Keratinocyte (primary cell): ENCODE data around the gene CDKAL1. TPM values are rescaled to one million over a fixed set of nuclear protein-coding genes. Genes with fewer than 3 reads are reported as not detected.

Experiments used
- DNase-seq: peaks from one replicate; pipeline ENCODE4 v3.0.0-alpha.2; 2011; ENCODE audit warnings: low read depth, missing footprints, low spot score
- FAIRE-seq: peaks from 2 replicates; lab custom pipeline; 2011; peaks lifted over from hg19 to GRCh38; lab: Jason Lieb, UNC
- H2AFZ ChIP-seq: 2 replicates; pipeline ENCODE4 v1.6.0; 2012; ENCODE audit warnings: low read length, control low read depth, inconsistent platforms; ENCODE audit not compliant: control insufficient read depth
- H3K27ac ChIP-seq: 2 replicates; pipeline ENCODE4 v1.5.1; 2011; ENCODE audit warnings: low read length; ENCODE audit not compliant: control insufficient read depth, insufficient read depth
- H3K27me3 ChIP-seq: 3 replicates; pipeline ENCODE4 v1.6.0; 2011; ENCODE audit warnings: low read length; ENCODE audit not compliant: control insufficient read depth, insufficient read depth; ENCODE audit errors: extremely low read depth
- H3K36me3 ChIP-seq, 2 experiments: 2 replicates in 1 of 2; 3 replicates in 1 of 2; pipeline ENCODE4 v1.5.1; 2011; ENCODE audit warnings: low read length in 2 of 2, mild to moderate bottlenecking in 1 of 2; ENCODE audit not compliant: control insufficient read depth in 2 of 2, insufficient read depth in 2 of 2; ENCODE audit errors: extremely low read depth in 1 of 2
- H3K4me1 ChIP-seq: 3 replicates; pipeline ENCODE4 v1.5.1; 2011; ENCODE audit warnings: low read length; ENCODE audit not compliant: control insufficient read depth, insufficient read depth; ENCODE audit errors: extremely low read depth
- H3K4me2 ChIP-seq: 3 replicates; pipeline ENCODE4 v1.6.0; 2011; ENCODE audit warnings: low read depth, low read length; ENCODE audit not compliant: control insufficient read depth, insufficient read depth; ENCODE audit errors: extremely low read depth
- H3K4me3 ChIP-seq, 3 experiments: fragments of 200-600 bp in 1 of 3; sonication (generic) in 1 of 3; 2 replicates in 2 of 3; 3 replicates in 1 of 3; pipeline ENCODE4 v1.5.1; 2011 to 2016; ENCODE audit warnings: low read length in 3 of 3, mild to moderate bottlenecking in 3 of 3, control low read depth in 2 of 3, inconsistent platforms in 1 of 3, low read depth in 1 of 3, mixed read lengths in 1 of 3, mixed run types in 1 of 3, moderate library complexity in 1 of 3; ENCODE audit not compliant: control insufficient read depth in 2 of 3, insufficient read depth in 2 of 3; ENCODE audit errors: extremely low read depth in 1 of 3
- H3K79me2 ChIP-seq: 2 replicates; pipeline ENCODE4 v1.6.0; 2012; ENCODE audit warnings: low read length; ENCODE audit not compliant: control insufficient read depth, insufficient read depth
- H3K9ac ChIP-seq: 3 replicates; pipeline ENCODE4 v1.6.0; 2011; ENCODE audit warnings: low read length; ENCODE audit not compliant: control insufficient read depth, insufficient read depth; ENCODE audit errors: extremely low read depth
- H3K9me1 ChIP-seq: 3 replicates; pipeline ENCODE4 v1.6.0; 2011; ENCODE audit warnings: low read length; ENCODE audit not compliant: control insufficient read depth, insufficient read depth; ENCODE audit errors: extremely low read depth
- H3K9me3 ChIP-seq: 2 replicates; pipeline ENCODE4 v1.5.1; 2012; ENCODE audit warnings: low read depth, low read length; ENCODE audit not compliant: control insufficient read depth
- H4K20me1 ChIP-seq: 3 replicates; pipeline ENCODE4 v1.6.0; 2011; ENCODE audit warnings: low read length; ENCODE audit not compliant: control insufficient read depth, insufficient read depth; ENCODE audit errors: extremely low read depth
- CTCF ChIP-seq, 3 experiments: IDR thresholded peaks in 1 of 3; conservative IDR thresholded peaks in 1 of 3; optimal IDR thresholded peaks in 1 of 3; 2 replicates in 2 of 3; 3 replicates in 1 of 3; pipeline versions ENCODE3 to v1.5.1; 2011; ENCODE audit warnings: low read length in 3 of 3, mild to moderate bottlenecking in 3 of 3, moderate library complexity in 2 of 3, control low read depth in 1 of 3, inconsistent platforms in 1 of 3; ENCODE audit not compliant: insufficient read depth in 2 of 3; ENCODE audit errors: extremely low read depth in 1 of 3
- EZH2 ChIP-seq: IDR thresholded peaks from one replicate; pipeline ENCODE4 v1.6.1; 2012; ENCODE audit warnings: inconsistent platforms, mild to moderate bottlenecking, low read length, moderate library complexity
- dilution Hi-C: fragments of 300-500 bp; cut with MboI; formaldehyde crosslinking; loops from one replicate; pipeline ENCODE4 v1.7.0; 2020; ENCODE audit warnings: low sequenced_read_pairs; ENCODE audit not compliant: extremely low pct_ligation_motif_present
- polyA plus RNA-seq, 5 experiments: library from polyadenylated mRNA; depleted of rRNA in 3 of 5; stranded (reverse) in 3 of 5; stranded (forward) in 1 of 5; unstranded in 1 of 5; fragments of >200 nt; gene quantifications; 1 replicate in 1 of 5; 2 replicates in 3 of 5; 3 replicates in 1 of 5; pipeline versions ENCODE4 v1.2.1 to v1.2.3, GENCODE V29; 2011 to 2012; ENCODE audit warnings: missing spikeins in 2 of 5, low read depth in 1 of 5, low replicate concordance in 1 of 5

Gene CDKAL1
- polyA plus RNA-seq, 1 donor (not counting 4 experiments of a cell fraction or from before 2014, with no cell fraction given), result 5.6 TPM

- Histone ChIP-seq H3K9me1 (no peaks in the 10 kb centered on the region), H3K4me3 (no peak overlapping the region), H3K9me3 (no peaks in the 10 kb centered on the region), H3K4me1 (peaks cover 5% of the 10 kb centered on the region), H3K36me3 (no peaks in the 10 kb centered on the region), H4K20me1 (no peaks in the 10 kb centered on the region), H2AFZ (no peak overlapping the region), H3K27ac (no peak overlapping the region), H3K9ac (no peak overlapping the region), H3K79me2 (no peaks in the 10 kb centered on the region), H3K27me3 (no peaks in the 10 kb centered on the region), H3K4me2 (no peak overlapping the region)
- TF ChIP-seq EZH2 (no peak), CTCF (optimal IDR thresholded peaks at IDR 0.05 in 1 of 3, IDR thresholded peaks at IDR 0.05 in 1 of 3, conservative IDR thresholded peaks at IDR 0.05 in 1 of 3; ENCODE audit: extremely low read depth in 1 of 3, insufficient read depth in 2 of 3, low read length in 3 of 3) (no peak)
- dilution Hi-C loops, result no loop called here
- no peak for DNase-seq
- FAIRE-seq, result no peak
Measured at GRCh38 chr6:20746805-20747558, 212.7 kb downstream of the CDKAL1 start.

GRCh38 chr6:20747991-20748390 lies 213.7 kb downstream of the CDKAL1 start:
- dilution Hi-C loops, result no loop called here

More at GRCh38 chr6:20747991-20748390, 213.7 kb downstream of the CDKAL1 start:
- DNase-seq (no peak), FAIRE-seq (no peak)
- Histone ChIP-seq H3K4me1 (peaks cover 5% of the 10 kb centered on the region), H4K20me1 (no peaks in the 10 kb centered on the region), H3K9me3 (no peaks in the 10 kb centered on the region), H3K27ac (no peak overlapping the region), H3K79me2 (no peaks in the 10 kb centered on the region), H3K27me3 (no peaks in the 10 kb centered on the region), H3K36me3 (no peaks in the 10 kb centered on the region), H3K9me1 (no peaks in the 10 kb centered on the region), H3K4me2 (no peak overlapping the region), H2AFZ (no peak overlapping the region), H3K4me3 (no peak overlapping the region), H3K9ac (no peak overlapping the region)
- TF ChIP-seq CTCF (optimal IDR thresholded peaks at IDR 0.05 in 1 of 3, IDR thresholded peaks at IDR 0.05 in 1 of 3, conservative IDR thresholded peaks at IDR 0.05 in 1 of 3; ENCODE audit: extremely low read depth in 1 of 3, insufficient read depth in 2 of 3, low read length in 3 of 3) (no peak), EZH2 (no peak)
